Measurements from ENCODE around the gene SMC2.

- TF ChIP-seq EP300 (IDR thresholded peaks at IDR 0.05) (no peak), POLR2A (IDR thresholded peaks at IDR 0.05) (no peak)
Measured at GRCh38 chr9:104177003-104177611, 83.0 kb downstream of the SMC2 start.

Data from gastroesophageal sphincter (tissue), 2 donors.